OCI-LY3 (cell line): ENCODE data around the gene BPTF.

Experiments used
- H2AFZ ChIP-seq: fragments of 200-600, 300-600 bp; shearing (Covaris generic); 2 replicates; pipeline ENCODE4 v1.6.0; 2014; ENCODE audit warnings: antibody characterized with exemption, low read depth, low read length
- H3K27ac ChIP-seq: fragments of 200-600, 300-600 bp; sonication (generic); 2 replicates; pipeline ENCODE4 v1.5.1; 2014; ENCODE audit warnings: mild to moderate bottlenecking, low read length, moderate library complexity, mixed read lengths
- H3K27me3 ChIP-seq: fragments of 200-600, 300-600 bp; sonication (generic); 2 replicates; pipeline ENCODE4 v1.6.1; 2014; ENCODE audit warnings: low read depth, low read length, mixed read lengths
- H3K36me3 ChIP-seq: fragments of 200-600, 300-600 bp; sonication (generic); replicated peaks from 2 replicates; pipeline ENCODE3; 2014; ENCODE audit warnings: low read depth, low read length, mixed read lengths
- H3K4me1 ChIP-seq: fragments of 300-600, 200-600 bp; sonication (generic); 2 replicates; pipeline ENCODE4 v1.6.1; 2014; ENCODE audit warnings: low read length, mixed read lengths
- H3K4me2 ChIP-seq: fragments of 200-600, 300-600 bp; sonication (generic); 2 replicates; pipeline ENCODE4 v1.6.1; 2014; ENCODE audit warnings: low read length, mixed read lengths
- H3K4me3 ChIP-seq: fragments of 300-600, 200-600 bp; sonication (generic); 2 replicates; pipeline ENCODE4 v1.5.1; 2014; ENCODE audit warnings: antibody characterized with exemption, mild to moderate bottlenecking, low read length, moderate library complexity
- H3K79me2 ChIP-seq: fragments of 300-600, 200-600 bp; shearing (Covaris generic); 2 replicates; pipeline ENCODE4 v1.6.1; 2014; ENCODE audit warnings: mild to moderate bottlenecking, low read length, mixed read lengths
- H3K9ac ChIP-seq: fragments of 300-600, 200-600 bp; shearing (Covaris generic); 2 replicates; pipeline ENCODE4 v1.6.0; 2014; ENCODE audit warnings: mild to moderate bottlenecking, low read length, moderate library complexity
- H3K9me3 ChIP-seq: fragments of 200-600, 300-600 bp; shearing (Covaris generic); 2 replicates; pipeline ENCODE4 v1.6.1; 2014; ENCODE audit warnings: low read length, mixed read lengths; ENCODE audit not compliant: insufficient read depth
- H4K20me1 ChIP-seq: fragments of 200-600, 300-600 bp; sonication (generic); 2 replicates; pipeline ENCODE4 v1.6.1; 2016; ENCODE audit warnings: low read length, mixed read lengths; ENCODE audit not compliant: insufficient read depth
- CTCF ChIP-seq: fragments of 200-600, 300-600 bp; sonication (generic); IDR thresholded peaks from 2 replicates; pipeline ENCODE4 v1.5.1; 2014; ENCODE audit warnings: antibody characterized with exemption, low read length, low read depth
- EZH2phosphoT487 ChIP-seq: fragments of 200-600 bp; shearing (Covaris generic); IDR thresholded peaks from 2 replicates; pipeline ENCODE4 v1.6.1; 2018; ENCODE audit warnings: antibody characterized with exemption, mixed run types, low read depth

BPTF gene

GRCh38 chr17:67834634-67835033 is 9.3 kb downstream of the BPTF start:
- H2AFZ ChIP-seq = no peak overlapping the region
- no peak overlapping the region for H3K4me3 ChIP-seq
- H3K79me2 ChIP-seq = peaks cover 99% of the 10 kb centered on the region
- TF ChIP-seq CTCF = no peak
- no peak for TF ChIP-seq EZH2phosphoT487
- H3K9ac ChIP-seq = no peak overlapping the region
- no peaks in the 10 kb centered on the region for H3K36me3 ChIP-seq
- H3K4me2 ChIP-seq = no peak overlapping the region
- H3K4me1 ChIP-seq = peaks cover 5% of the 10 kb centered on the region; the same call in 1 of the 2 replicates
- H3K9me3 ChIP-seq = no peaks in the 10 kb centered on the region
- H3K27ac ChIP-seq = no peak overlapping the region
- H4K20me1 ChIP-seq = peaks cover 80% of the 10 kb centered on the region
- no peaks in the 10 kb centered on the region for H3K27me3 ChIP-seq

- Histone ChIP-seq H2AFZ (no peak overlapping the region), H3K27me3 (no peaks in the 10 kb centered on the region), H3K4me2 (no peak overlapping the region), H3K36me3 (no peaks in the 10 kb centered on the region), H3K4me3 (no peak overlapping the region), H3K27ac (no peak overlapping the region), H3K79me2 (peaks cover 96% of the 10 kb centered on the region), H3K9ac (no peak overlapping the region), H3K4me1 (peaks cover 5% of the 10 kb centered on the region; the same call in 1 of the 2 replicates), H4K20me1 (peaks cover 79% of the 10 kb centered on the region), H3K9me3 (no peaks in the 10 kb centered on the region)
- TF ChIP-seq CTCF (no peak), EZH2phosphoT487 (no peak)
Observed at GRCh38 chr17:67836205-67836987, 11.1 kb downstream of the BPTF start.

- H3K4me1 ChIP-seq = peaks cover 5% of the 10 kb centered on the region; the same call in 1 of the 2 replicates
Observed at GRCh38 chr17:67837965-67838364, 12.7 kb downstream of the BPTF start.

More at GRCh38 chr17:67837965-67838364, 12.7 kb downstream of the BPTF start:
- H3K4me3 ChIP-seq = no peak overlapping the region
- H3K27ac ChIP-seq = no peak overlapping the region
- no peak overlapping the region for H3K9ac ChIP-seq
- TF ChIP-seq EZH2phosphoT487 = no peak
- no peak for TF ChIP-seq CTCF
- H3K9me3 ChIP-seq = no peaks in the 10 kb centered on the region
- peaks cover 96% of the 10 kb centered on the region for H3K79me2 ChIP-seq
- H3K36me3 ChIP-seq = no peaks in the 10 kb centered on the region
- H3K27me3 ChIP-seq = no peaks in the 10 kb centered on the region
- H4K20me1 ChIP-seq = peaks cover 80% of the 10 kb centered on the region
- no peak overlapping the region for H2AFZ ChIP-seq
- no peak overlapping the region for H3K4me2 ChIP-seq
